ENCODE measurements around the gene PFN4. TPM values are rescaled to one million over a fixed set of nuclear protein-coding genes. Genes with fewer than 3 reads are reported as not detected.

Gene PFN4
- total and polyA plus RNA-seq, 2 experiments from 2014 or later, result 0.28 TPM; not detected in 1

DNA sequence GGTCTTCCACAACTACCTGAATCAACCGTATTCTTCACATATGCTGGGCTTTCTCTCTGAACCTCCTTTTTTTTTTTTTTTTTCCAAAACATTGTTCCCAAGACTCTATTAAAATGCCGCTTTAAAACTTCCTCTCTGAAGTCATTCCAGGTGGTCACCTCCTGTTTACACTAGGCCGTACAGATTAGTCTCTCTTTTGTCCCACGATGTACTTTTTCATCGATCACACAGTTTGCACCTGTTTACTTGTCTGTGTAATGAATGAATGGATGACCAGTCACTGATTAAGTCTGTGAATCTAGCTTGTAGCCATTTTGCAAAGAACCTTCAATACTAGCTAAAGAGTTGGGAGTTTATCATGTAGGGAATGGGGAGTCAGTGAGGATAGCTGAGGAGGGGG lies 35.0 kb upstream of the PFN4 start (continued):
- TF ChIP-seq, protein P1, sequence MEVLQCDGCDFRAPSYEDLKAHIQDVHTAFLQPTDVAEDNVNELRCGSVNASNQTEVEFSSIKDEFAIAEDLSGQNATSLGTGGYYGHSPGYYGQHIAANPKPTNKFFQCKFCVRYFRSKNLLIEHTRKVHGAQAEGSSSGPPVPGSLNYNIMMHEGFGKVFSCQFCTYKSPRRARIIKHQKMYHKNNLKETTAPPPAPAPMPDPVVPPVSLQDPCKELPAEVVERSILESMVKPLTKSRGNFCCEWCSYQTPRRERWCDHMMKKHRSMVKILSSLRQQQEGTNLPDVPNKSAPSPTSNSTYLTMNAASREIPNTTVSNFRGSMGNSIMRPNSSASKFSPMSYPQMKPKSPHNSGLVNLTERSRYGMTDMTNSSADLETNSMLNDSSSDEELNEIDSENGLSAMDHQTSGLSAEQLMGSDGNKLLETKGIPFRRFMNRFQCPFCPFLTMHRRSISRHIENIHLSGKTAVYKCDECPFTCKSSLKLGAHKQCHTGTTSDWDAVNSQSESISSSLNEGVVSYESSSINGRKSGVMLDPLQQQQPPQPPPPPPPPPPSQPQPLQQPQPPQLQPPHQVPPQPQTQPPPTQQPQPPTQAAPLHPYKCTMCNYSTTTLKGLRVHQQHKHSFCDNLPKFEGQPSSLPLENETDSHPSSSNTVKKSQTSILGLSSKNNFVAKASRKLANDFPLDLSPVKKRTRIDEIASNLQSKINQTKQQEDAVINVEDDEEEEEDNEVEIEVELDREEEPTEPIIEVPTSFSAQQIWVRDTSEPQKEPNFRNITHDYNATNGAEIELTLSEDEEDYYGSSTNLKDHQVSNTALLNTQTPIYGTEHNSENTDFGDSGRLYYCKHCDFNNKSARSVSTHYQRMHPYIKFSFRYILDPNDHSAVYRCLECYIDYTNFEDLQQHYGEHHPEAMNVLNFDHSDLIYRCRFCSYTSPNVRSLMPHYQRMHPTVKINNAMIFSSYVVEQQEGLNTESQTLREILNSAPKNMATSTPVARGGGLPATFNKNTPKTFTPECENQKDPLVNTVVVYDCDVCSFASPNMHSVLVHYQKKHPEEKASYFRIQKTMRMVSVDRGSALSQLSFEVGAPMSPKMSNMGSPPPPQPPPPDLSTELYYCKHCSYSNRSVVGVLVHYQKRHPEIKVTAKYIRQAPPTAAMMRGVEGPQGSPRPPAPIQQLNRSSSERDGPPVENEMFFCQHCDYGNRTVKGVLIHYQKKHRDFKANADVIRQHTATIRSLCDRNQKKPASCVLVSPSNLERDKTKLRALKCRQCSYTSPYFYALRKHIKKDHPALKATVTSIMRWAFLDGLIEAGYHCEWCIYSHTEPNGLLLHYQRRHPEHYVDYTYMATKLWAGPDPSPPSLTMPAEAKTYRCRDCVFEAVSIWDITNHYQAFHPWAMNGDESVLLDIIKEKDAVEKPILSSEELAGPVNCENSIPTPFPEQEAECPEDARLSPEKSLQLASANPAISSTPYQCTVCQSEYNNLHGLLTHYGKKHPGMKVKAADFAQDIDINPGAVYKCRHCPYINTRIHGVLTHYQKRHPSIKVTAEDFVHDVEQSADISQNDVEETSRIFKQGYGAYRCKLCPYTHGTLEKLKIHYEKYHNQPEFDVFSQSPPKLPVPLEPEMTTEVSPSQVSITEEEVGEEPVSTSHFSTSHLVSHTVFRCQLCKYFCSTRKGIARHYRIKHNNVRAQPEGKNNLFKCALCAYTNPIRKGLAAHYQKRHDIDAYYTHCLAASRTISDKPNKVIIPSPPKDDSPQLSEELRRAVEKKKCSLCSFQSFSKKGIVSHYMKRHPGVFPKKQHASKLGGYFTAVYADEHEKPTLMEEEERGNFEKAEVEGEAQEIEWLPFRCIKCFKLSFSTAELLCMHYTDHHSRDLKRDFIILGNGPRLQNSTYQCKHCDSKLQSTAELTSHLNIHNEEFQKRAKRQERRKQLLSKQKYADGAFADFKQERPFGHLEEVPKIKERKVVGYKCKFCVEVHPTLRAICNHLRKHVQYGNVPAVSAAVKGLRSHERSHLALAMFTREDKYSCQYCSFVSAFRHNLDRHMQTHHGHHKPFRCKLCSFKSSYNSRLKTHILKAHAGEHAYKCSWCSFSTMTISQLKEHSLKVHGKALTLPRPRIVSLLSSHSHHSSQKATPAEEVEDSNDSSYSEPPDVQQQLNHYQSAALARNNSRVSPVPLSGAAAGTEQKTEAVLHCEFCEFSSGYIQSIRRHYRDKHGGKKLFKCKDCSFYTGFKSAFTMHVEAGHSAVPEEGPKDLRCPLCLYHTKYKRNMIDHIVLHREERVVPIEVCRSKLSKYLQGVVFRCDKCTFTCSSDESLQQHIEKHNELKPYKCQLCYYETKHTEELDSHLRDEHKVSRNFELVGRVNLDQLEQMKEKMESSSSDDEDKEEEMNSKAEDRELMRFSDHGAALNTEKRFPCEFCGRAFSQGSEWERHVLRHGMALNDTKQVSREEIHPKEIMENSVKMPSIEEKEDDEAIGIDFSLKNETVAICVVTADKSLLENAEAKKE (CRISPR knock-in tag; IDR thresholded peaks at IDR 0.05), result no peak
- TF ChIP-seq JUNB (IDR thresholded peaks at IDR 0.05; ENCODE audit: unreplicated experiment) (no peak), NANOG (IDR thresholded peaks at IDR 0.05; ENCODE audit: borderline replicate concordance) (no peak), POLR2AphosphoS5 (IDR thresholded peaks at IDR 0.05; ENCODE audit: low read depth) (no peak), ZNF114 (CRISPR knock-in tag; IDR thresholded peaks at IDR 0.05) (no peak), EZH2 (IDR thresholded peaks at IDR 0.05; ENCODE audit: low read depth, unreplicated experiment) (no peak), CREB1 (CRISPR knock-in tag; IDR thresholded peaks at IDR 0.05; ENCODE audit: low read depth) (no peak), EZH2phosphoT487 (IDR thresholded peaks at IDR 0.05; ENCODE audit: unreplicated experiment) (no peak), STAT1 (IDR thresholded peaks at IDR 0.05; ENCODE audit: unreplicated experiment) (no peak)
- TF ChIP-seq, protein P2, sequence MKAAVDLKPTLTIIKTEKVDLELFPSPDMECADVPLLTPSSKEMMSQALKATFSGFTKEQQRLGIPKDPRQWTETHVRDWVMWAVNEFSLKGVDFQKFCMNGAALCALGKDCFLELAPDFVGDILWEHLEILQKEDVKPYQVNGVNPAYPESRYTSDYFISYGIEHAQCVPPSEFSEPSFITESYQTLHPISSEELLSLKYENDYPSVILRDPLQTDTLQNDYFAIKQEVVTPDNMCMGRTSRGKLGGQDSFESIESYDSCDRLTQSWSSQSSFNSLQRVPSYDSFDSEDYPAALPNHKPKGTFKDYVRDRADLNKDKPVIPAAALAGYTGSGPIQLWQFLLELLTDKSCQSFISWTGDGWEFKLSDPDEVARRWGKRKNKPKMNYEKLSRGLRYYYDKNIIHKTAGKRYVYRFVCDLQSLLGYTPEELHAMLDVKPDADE (IDR thresholded peaks at IDR 0.05), result no peak

DNA sequence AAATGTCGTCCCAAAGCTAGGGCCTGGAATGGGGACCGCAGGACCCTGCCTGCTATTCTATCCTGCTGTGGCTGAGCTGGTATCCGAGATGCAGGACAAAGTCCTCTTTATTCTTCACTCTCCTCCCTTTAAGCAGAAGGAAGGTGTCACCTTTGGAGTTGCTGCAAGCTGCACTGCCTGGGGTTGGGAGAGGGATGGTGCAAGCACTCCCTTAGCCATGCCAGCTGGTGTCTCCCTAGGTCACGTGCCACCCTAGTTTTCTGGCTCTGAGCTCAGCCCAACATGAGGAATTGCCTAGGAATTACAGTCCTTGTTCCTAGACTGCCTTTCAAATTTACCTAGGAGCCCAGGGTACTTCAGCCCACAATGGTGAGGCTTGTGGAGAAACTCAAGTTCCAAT lies 30.3 kb upstream of the PFN4 start:
- H3K4me1 Mint-ChIP-seq, result no peaks in the 10 kb centered on the region
- H3K4me2 ChIP-seq, result no peak overlapping the region
- H3K27ac Mint-ChIP-seq, result no peak overlapping the region
- no peaks in the 10 kb centered on the region for H4K20me1 ChIP-seq (replicated peaks; ENCODE audit: insufficient read depth)
- no peaks in the 10 kb centered on the region for H3K27me3 ChIP-seq (ENCODE audit: insufficient read depth)
- H3F3A ChIP-seq (replicated peaks; ENCODE audit: low read depth), result no peaks in the 10 kb centered on the region
- H2AFZ ChIP-seq, result no peak overlapping the region
- DNase-seq (ENCODE audit: low spot score) (no peak), ATAC-seq (no peak)
- no peaks in the 10 kb centered on the region for H3K9me2 ChIP-seq (ENCODE audit: insufficient read depth)
- H3K4me3 Mint-ChIP-seq, result no peak overlapping the region
- no peaks in the 10 kb centered on the region for H3K4me1 ChIP-seq (ENCODE audit: insufficient read depth)
- H3K27me3 Mint-ChIP-seq (ENCODE audit: insufficient read depth, low read depth, poor library complexity), result no peaks in the 10 kb centered on the region
- no peak overlapping the region for H3K4me3 ChIP-seq
- no peak overlapping the region for H3K27ac ChIP-seq (ENCODE audit: low read depth)
- H3K36me3 ChIP-seq (ENCODE audit: insufficient read depth), result no peaks in the 10 kb centered on the region
- H3K79me2 ChIP-seq (replicated peaks; ENCODE audit: insufficient read depth), result no peaks in the 10 kb centered on the region
- H3K36me3 Mint-ChIP-seq (ENCODE audit: low read depth), result peaks cover 3% of the 10 kb centered on the region
- H3K9me3 Mint-ChIP-seq, result peaks cover 3% of the 10 kb centered on the region; the same call in 1 of the 3 replicates
- no peak for TF ChIP-seq STAT1 (IDR thresholded peaks at IDR 0.05; ENCODE audit: unreplicated experiment)
- no peak for TF ChIP-seq POLR2AphosphoS5 (IDR thresholded peaks at IDR 0.05; ENCODE audit: low read depth)
- TF ChIP-seq JUNB (IDR thresholded peaks at IDR 0.05; ENCODE audit: unreplicated experiment), result no peak
- TF ChIP-seq, protein P3, sequence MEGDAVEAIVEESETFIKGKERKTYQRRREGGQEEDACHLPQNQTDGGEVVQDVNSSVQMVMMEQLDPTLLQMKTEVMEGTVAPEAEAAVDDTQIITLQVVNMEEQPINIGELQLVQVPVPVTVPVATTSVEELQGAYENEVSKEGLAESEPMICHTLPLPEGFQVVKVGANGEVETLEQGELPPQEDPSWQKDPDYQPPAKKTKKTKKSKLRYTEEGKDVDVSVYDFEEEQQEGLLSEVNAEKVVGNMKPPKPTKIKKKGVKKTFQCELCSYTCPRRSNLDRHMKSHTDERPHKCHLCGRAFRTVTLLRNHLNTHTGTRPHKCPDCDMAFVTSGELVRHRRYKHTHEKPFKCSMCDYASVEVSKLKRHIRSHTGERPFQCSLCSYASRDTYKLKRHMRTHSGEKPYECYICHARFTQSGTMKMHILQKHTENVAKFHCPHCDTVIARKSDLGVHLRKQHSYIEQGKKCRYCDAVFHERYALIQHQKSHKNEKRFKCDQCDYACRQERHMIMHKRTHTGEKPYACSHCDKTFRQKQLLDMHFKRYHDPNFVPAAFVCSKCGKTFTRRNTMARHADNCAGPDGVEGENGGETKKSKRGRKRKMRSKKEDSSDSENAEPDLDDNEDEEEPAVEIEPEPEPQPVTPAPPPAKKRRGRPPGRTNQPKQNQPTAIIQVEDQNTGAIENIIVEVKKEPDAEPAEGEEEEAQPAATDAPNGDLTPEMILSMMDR (conservative IDR thresholded peaks at IDR 0.05; ENCODE audit: low read depth in 2 of 2), result no peak
- TF ChIP-seq, protein P4, sequence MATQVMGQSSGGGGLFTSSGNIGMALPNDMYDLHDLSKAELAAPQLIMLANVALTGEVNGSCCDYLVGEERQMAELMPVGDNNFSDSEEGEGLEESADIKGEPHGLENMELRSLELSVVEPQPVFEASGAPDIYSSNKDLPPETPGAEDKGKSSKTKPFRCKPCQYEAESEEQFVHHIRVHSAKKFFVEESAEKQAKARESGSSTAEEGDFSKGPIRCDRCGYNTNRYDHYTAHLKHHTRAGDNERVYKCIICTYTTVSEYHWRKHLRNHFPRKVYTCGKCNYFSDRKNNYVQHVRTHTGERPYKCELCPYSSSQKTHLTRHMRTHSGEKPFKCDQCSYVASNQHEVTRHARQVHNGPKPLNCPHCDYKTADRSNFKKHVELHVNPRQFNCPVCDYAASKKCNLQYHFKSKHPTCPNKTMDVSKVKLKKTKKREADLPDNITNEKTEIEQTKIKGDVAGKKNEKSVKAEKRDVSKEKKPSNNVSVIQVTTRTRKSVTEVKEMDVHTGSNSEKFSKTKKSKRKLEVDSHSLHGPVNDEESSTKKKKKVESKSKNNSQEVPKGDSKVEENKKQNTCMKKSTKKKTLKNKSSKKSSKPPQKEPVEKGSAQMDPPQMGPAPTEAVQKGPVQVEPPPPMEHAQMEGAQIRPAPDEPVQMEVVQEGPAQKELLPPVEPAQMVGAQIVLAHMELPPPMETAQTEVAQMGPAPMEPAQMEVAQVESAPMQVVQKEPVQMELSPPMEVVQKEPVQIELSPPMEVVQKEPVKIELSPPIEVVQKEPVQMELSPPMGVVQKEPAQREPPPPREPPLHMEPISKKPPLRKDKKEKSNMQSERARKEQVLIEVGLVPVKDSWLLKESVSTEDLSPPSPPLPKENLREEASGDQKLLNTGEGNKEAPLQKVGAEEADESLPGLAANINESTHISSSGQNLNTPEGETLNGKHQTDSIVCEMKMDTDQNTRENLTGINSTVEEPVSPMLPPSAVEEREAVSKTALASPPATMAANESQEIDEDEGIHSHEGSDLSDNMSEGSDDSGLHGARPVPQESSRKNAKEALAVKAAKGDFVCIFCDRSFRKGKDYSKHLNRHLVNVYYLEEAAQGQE (IDR thresholded peaks at IDR 0.05; ENCODE audit: unreplicated experiment), result no peak
- TF ChIP-seq ZNF331 (CRISPR knock-in tag; IDR thresholded peaks at IDR 0.05; ENCODE audit: low read depth), result no peak
- no peak for TF ChIP-seq EZH2 (IDR thresholded peaks at IDR 0.05; ENCODE audit: low read depth, unreplicated experiment)

All from GM23338 (cell line).